ENCODE results near the gene FCGR2B.

FCGR2B gene

GRCh38 chr1:161727256-161727924 lies 64.4 kb downstream of the FCGR2B start (continued):
- no peak for TF ChIP-seq CSRNP3 (CRISPR knock-in tag; IDR thresholded peaks at IDR 0.05)
- TF ChIP-seq SNAI2 (CRISPR knock-in tag; IDR thresholded peaks at IDR 0.05): no peak
- no peak for TF ChIP-seq ZNF565 (CRISPR knock-in tag; conservative IDR thresholded peaks at IDR 0.05; ENCODE audit: low read depth)
- TF ChIP-seq BACH2 (CRISPR knock-in tag; IDR thresholded peaks at IDR 0.05; ENCODE audit: borderline replicate concordance): no peak
- TF ChIP-seq TSHZ2 (CRISPR knock-in tag; IDR thresholded peaks at IDR 0.05): no peak
- no peak for TF ChIP-seq RARB (CRISPR knock-in tag; IDR thresholded peaks at IDR 0.05)
- no peak for TF ChIP-seq CREB5 (CRISPR knock-in tag; IDR thresholded peaks at IDR 0.05; ENCODE audit: low read depth)

Measured in SK-N-SH treated with all-trans-retinoic acid at 6 μM for 48 hours (cell line).